Trophoblast cell (in vitro differentiated cells and primary cell): ENCODE data around the gene RAB3B.

Source experiments
- DNase-seq, 2 donors: peaks; one replicate each; pipeline ENCODE4 v3.0.0-alpha.2; 2016
- H2AFZ ChIP-seq: 2 replicates; pipeline ENCODE4 v1.6.1; 2013; ENCODE audit warnings: low read length, moderate library complexity, mild to moderate bottlenecking; ENCODE audit not compliant: insufficient read depth, poor library complexity
- H2AK5ac ChIP-seq: 2 replicates; pipeline ENCODE4 v1.6.1; 2013; ENCODE audit warnings: mild to moderate bottlenecking, low read length
- H2BK120ac ChIP-seq: 2 replicates; pipeline ENCODE4 v1.6.1; 2013; ENCODE audit warnings: low read length, mild to moderate bottlenecking, moderate library complexity; ENCODE audit not compliant: insufficient read depth, poor library complexity
- H2BK12ac ChIP-seq: 2 replicates; pipeline ENCODE4 v1.6.1; 2013; ENCODE audit warnings: mild to moderate bottlenecking, low read length, moderate library complexity
- H2BK5ac ChIP-seq: 2 replicates; pipeline ENCODE4 v1.6.1; 2013; ENCODE audit warnings: low read length, low read depth, moderate library complexity, mild to moderate bottlenecking; ENCODE audit not compliant: poor library complexity
- H3K14ac ChIP-seq: 2 replicates; pipeline ENCODE4 v1.6.1; 2013; ENCODE audit warnings: mild to moderate bottlenecking, low read length
- H3K18ac ChIP-seq: 2 replicates; pipeline ENCODE4 v1.6.1; 2013; ENCODE audit warnings: mild to moderate bottlenecking, low read length
- H3K23ac ChIP-seq: 2 replicates; pipeline ENCODE4 v1.6.1; 2013; ENCODE audit warnings: low read length
- H3K27ac ChIP-seq: 2 replicates; pipeline ENCODE4 v1.5.1; 2013; ENCODE audit warnings: low read depth, mild to moderate bottlenecking, inconsistent platforms, low read length, moderate library complexity
- H3K27me3 ChIP-seq: 2 replicates; pipeline ENCODE4 v1.6.1; 2013; ENCODE audit warnings: inconsistent platforms, mild to moderate bottlenecking, low read length, moderate library complexity; ENCODE audit not compliant: insufficient read depth
- H3K36me3 ChIP-seq, 2 experiments: 1 replicate in 1 of 2; 2 replicates in 1 of 2; pipeline ENCODE4 v1.6.1; 2013; ENCODE audit warnings: low read length in 2 of 2, mild to moderate bottlenecking in 2 of 2, moderate library complexity in 1 of 2; ENCODE audit not compliant: insufficient read depth in 2 of 2, control insufficient read depth in 1 of 2
- H3K4ac ChIP-seq: 2 replicates; pipeline ENCODE4 v1.6.1; 2013; ENCODE audit warnings: low read depth, mild to moderate bottlenecking, low read length, moderate library complexity
- H3K4me1 ChIP-seq, 2 experiments: 1 replicate in 1 of 2; 2 replicates in 1 of 2; pipeline ENCODE4 v1.6.1; 2013; ENCODE audit warnings: low read length in 2 of 2, mild to moderate bottlenecking in 2 of 2, moderate library complexity in 1 of 2; ENCODE audit not compliant: insufficient read depth in 2 of 2, control insufficient read depth in 1 of 2
- H3K4me2 ChIP-seq: 2 replicates; pipeline ENCODE4 v1.6.1; 2013; ENCODE audit warnings: inconsistent platforms, mild to moderate bottlenecking, low read length, moderate library complexity
- H3K4me3 ChIP-seq: 2 replicates; pipeline ENCODE4 v1.5.1; 2013; ENCODE audit warnings: mild to moderate bottlenecking, low read depth, low read length, inconsistent platforms
- H3K79me1 ChIP-seq: one replicate; pipeline ENCODE4 v1.6.1; 2013; ENCODE audit warnings: low read length
- H3K79me2 ChIP-seq: 2 replicates; pipeline ENCODE4 v1.6.1; 2013; ENCODE audit warnings: low read length, mild to moderate bottlenecking; ENCODE audit not compliant: control insufficient read depth, insufficient read depth, poor library complexity
- H3K9ac ChIP-seq: 2 replicates; pipeline ENCODE4 v1.6.1; 2013; ENCODE audit warnings: mild to moderate bottlenecking, low read length
- H3K9me3 ChIP-seq: 2 replicates; pipeline ENCODE4 v1.6.1; 2013; ENCODE audit warnings: low read depth, mild to moderate bottlenecking, control low read depth, inconsistent platforms, low read length; ENCODE audit not compliant: insufficient read depth
- H4K12ac ChIP-seq: 2 replicates; pipeline ENCODE4 v1.6.1; 2013; ENCODE audit warnings: low read depth, mild to moderate bottlenecking, low read length, moderate library complexity
- H4K8ac ChIP-seq: 2 replicates; pipeline ENCODE4 v1.6.1; 2013; ENCODE audit warnings: low read depth, mild to moderate bottlenecking, low read length, moderate library complexity
- H4K91ac ChIP-seq: one replicate; pipeline ENCODE4 v1.6.1; 2013; ENCODE audit warnings: low read depth, mild to moderate bottlenecking, low read length, moderate library complexity
- WGBS: extraction: QIAGEN DNeasy Blood & Tissue Kit; methylation state at CpG from one replicate; pipeline ENCODE4 v1.1.7; 2013; ENCODE audit warnings: missing lambda C conversion rate; ENCODE audit not compliant: insufficient read length, insufficient coverage; ENCODE audit errors: extremely low coverage; 5-methylcytosine and 5-hydroxymethylcytosine counted together

The RAB3B gene

GRCh38 chr1:51902456-51902855 lies 88.0 kb downstream of the RAB3B start:
- H2AFZ ChIP-seq, result no peak overlapping the region
- no peak overlapping the region for H3K4me2 ChIP-seq
- no peak overlapping the region for H3K14ac ChIP-seq
- no peak overlapping the region for H2AK5ac ChIP-seq
- H4K12ac ChIP-seq, result no peak overlapping the region
- no peak overlapping the region for H3K9ac ChIP-seq
- peak; percentile 73 to 84 for DNase-seq
- H3K79me1 ChIP-seq, result peaks cover under 1% of the 10 kb centered on the region
- H3K9me3 ChIP-seq, result no peaks in the 10 kb centered on the region
- no peak overlapping the region for H2BK12ac ChIP-seq
- peaks cover 2 to 3% of the 10 kb centered on the region in 2 experiments for H3K4me1 ChIP-seq
- no peak overlapping the region for H3K18ac ChIP-seq
- H4K8ac ChIP-seq, result no peak overlapping the region
- H3K27ac ChIP-seq, result no peak overlapping the region
- no peaks in the 10 kb centered on the region for H3K27me3 ChIP-seq
- H2BK120ac ChIP-seq, result no peak overlapping the region
- H3K23ac ChIP-seq, result no peak overlapping the region
- H3K4ac ChIP-seq, result no peak overlapping the region
- H3K79me2 ChIP-seq, result no peaks in the 10 kb centered on the region
- whole genome bisulfite sequencing, result no CpG with 5 or more reads among the region's 5 CpGs
- H2BK5ac ChIP-seq, result no peak overlapping the region
- no peaks in the 10 kb centered on the region for H3K36me3 ChIP-seq
- no peak overlapping the region for H3K4me3 ChIP-seq
- no peak overlapping the region for H4K91ac ChIP-seq

GRCh38 chr1:51901151-51901550 lies 89.3 kb downstream of the RAB3B start:
- Histone ChIP-seq H2AFZ (no peak overlapping the region), H3K79me1 (peaks cover 4% of the 10 kb centered on the region), H3K4me3 (no peak overlapping the region), H3K4me2 (no peak overlapping the region), H3K4ac (no peak overlapping the region), H3K9me3 (no peaks in the 10 kb centered on the region), H3K79me2 (peaks cover 2% of the 10 kb centered on the region), H3K14ac (no peak overlapping the region), H3K18ac (no peak overlapping the region), H4K8ac (no peak overlapping the region), H4K91ac (no peak overlapping the region), H2BK120ac (no peak overlapping the region), H3K27me3 (no peaks in the 10 kb centered on the region), H2AK5ac (no peak overlapping the region), H2BK5ac (no peak overlapping the region), H3K36me3 (no peaks in the 10 kb centered on the region), H4K12ac (no peak overlapping the region), H3K4me1 (peaks cover 6 to 7% of the 10 kb centered on the region in 2 experiments), H2BK12ac (no peak overlapping the region), H3K9ac (no peak overlapping the region), H3K23ac (no peak overlapping the region), H3K27ac (no peak overlapping the region)
- WGBS, result no CpG with 5 or more reads among the region's 4 CpGs
- DNase-seq, result no peak

DNA sequence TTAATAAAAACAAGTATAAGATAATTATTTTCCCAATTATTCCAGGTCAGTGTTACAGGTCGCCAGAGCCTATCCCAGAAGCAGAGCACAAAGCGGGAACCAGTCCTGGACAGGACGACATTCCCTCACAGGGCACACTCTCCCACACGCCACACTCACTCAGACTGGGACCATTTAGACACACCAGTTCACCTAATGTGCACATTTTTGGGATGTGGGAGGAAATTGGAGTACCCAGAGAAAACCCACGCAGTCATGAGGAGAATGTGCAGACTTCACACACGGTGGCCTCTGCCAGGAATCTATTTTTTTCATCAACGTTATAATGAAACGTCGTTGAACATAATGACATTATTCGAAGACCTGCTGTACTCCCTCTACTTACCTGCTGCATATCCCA lies 91.5 kb downstream of the RAB3B start:
- H3K79me1 ChIP-seq, result peaks cover 4% of the 10 kb centered on the region
- no peak overlapping the region for H2BK5ac ChIP-seq
- no peak overlapping the region for H3K9ac ChIP-seq
- peaks cover 2% of the 10 kb centered on the region for H3K79me2 ChIP-seq
- H2AK5ac ChIP-seq, result no peak overlapping the region
- H3K4me3 ChIP-seq, result no peak overlapping the region
- H3K27me3 ChIP-seq, result no peaks in the 10 kb centered on the region
- no peaks in the 10 kb centered on the region for H3K9me3 ChIP-seq
- H4K12ac ChIP-seq, result no peak overlapping the region
- H3K4me2 ChIP-seq, result no peak overlapping the region
- H4K8ac ChIP-seq, result no peak overlapping the region
- no peak overlapping the region for H2AFZ ChIP-seq
- no peak overlapping the region for H3K18ac ChIP-seq
- no peak overlapping the region for H2BK120ac ChIP-seq
- no peak overlapping the region for H4K91ac ChIP-seq
- DNase-seq, result no peak
- H3K4me1 ChIP-seq, result peaks cover 6 to 7% of the 10 kb centered on the region in 2 experiments
- no peaks in the 10 kb centered on the region for H3K36me3 ChIP-seq
- no peak overlapping the region for H3K27ac ChIP-seq
- H3K4ac ChIP-seq, result no peak overlapping the region
- H3K14ac ChIP-seq, result no peak overlapping the region
- no peak overlapping the region for H3K23ac ChIP-seq
- H2BK12ac ChIP-seq, result peak overlapping the region; percentile 23
- WGBS, result no CpG with 5 or more reads among the region's 10 CpGs

- H3K23ac ChIP-seq, result no peak overlapping the region
- no peak overlapping the region for H3K4me3 ChIP-seq
- no peak overlapping the region for H3K4me2 ChIP-seq
- no peak overlapping the region for H4K12ac ChIP-seq
- no peak overlapping the region for H2AFZ ChIP-seq
- H2BK12ac ChIP-seq, result no peak overlapping the region
- H3K27me3 ChIP-seq, result no peaks in the 10 kb centered on the region
- no peak overlapping the region for H3K18ac ChIP-seq
- H3K4ac ChIP-seq, result no peak overlapping the region
- H3K79me2 ChIP-seq, result peaks cover 2% of the 10 kb centered on the region
- no peaks in the 10 kb centered on the region for H3K36me3 ChIP-seq
- H3K9ac ChIP-seq, result no peak overlapping the region
- no peak overlapping the region for H2AK5ac ChIP-seq
- peak in 1 of 2 donors; percentile 16 for DNase-seq
- H3K27ac ChIP-seq, result no peak overlapping the region
- H2BK5ac ChIP-seq, result no peak overlapping the region
- no peak overlapping the region for H2BK120ac ChIP-seq
- no peak overlapping the region for H4K8ac ChIP-seq
- peaks cover 4% of the 10 kb centered on the region for H3K79me1 ChIP-seq
- peaks cover 6 to 7% of the 10 kb centered on the region in 2 experiments for H3K4me1 ChIP-seq
- no peaks in the 10 kb centered on the region for H3K9me3 ChIP-seq
- no peak overlapping the region for H3K14ac ChIP-seq
- H4K91ac ChIP-seq, result no peak overlapping the region
- no CpG with 5 or more reads among the region's 6 CpGs for WGBS
These were observed 92.3 kb downstream of the RAB3B start for GRCh38 chr1:51898090-51898734.
